Upper lobe of left lung (tissue), 6 donors: ENCODE data around the gene MYLK. TPM values are rescaled to one million over a fixed set of nuclear protein-coding genes. Genes with fewer than 3 reads are reported as not detected.

ENCODE experiments used
- ATAC-seq, 2 donors: fragments of 200-7000 bp; cut with Tn5 transposase; one replicate each; pipeline ENCODE4 v1.9.1; 2022; ENCODE audit warnings: mild to moderate bottlenecking in 2 of 2, moderate library complexity in 2 of 2; ENCODE audit not compliant: low FRiP score in 2 of 2
- DNase-seq, 2 donors: peaks; one replicate each; pipeline ENCODE4 v3.0.0-alpha.2; 2019 to 2020
- H3K27ac ChIP-seq, 4 donors: fragments of 200-600 bp; sonication (generic); one replicate each; pipeline ENCODE4 v1.5.1; 2016 to 2019
- H3K27me3 ChIP-seq, 4 donors: fragments of 200-600 bp; sonication (generic); one replicate each; pipeline ENCODE4 v1.5.1; 2017 to 2019
- H3K36me3 ChIP-seq, 4 donors: fragments of 200-600 bp; sonication (generic); one replicate each; pipeline ENCODE4 v1.5.1; 2016 to 2019
- H3K4me1 ChIP-seq, 4 donors: fragments of 200-600 bp; sonication (generic); one replicate each; pipeline ENCODE4 v1.5.1; 2018 to 2019
- H3K4me3 ChIP-seq, 4 donors: fragments of 200-600 bp; sonication (generic); one replicate each; pipeline ENCODE4 v1.5.1; 2017 to 2019; ENCODE audit warnings: mild to moderate bottlenecking in 2 of 4, moderate library complexity in 1 of 4
- H3K9me3 ChIP-seq, 4 donors: fragments of 200-600 bp; sonication (generic); one replicate each; pipeline ENCODE4 v1.5.1; 2018 to 2019
- EP300 ChIP-seq, 4 donors: sonication (generic); formaldehyde crosslinking; IDR thresholded peaks; one replicate each; pipeline ENCODE4 v1.5.1; 2017; ENCODE audit warnings: antibody characterized with exemption in 4 of 4, control low read depth in 2 of 4
- POLR2A ChIP-seq, 4 donors: fragments of 450-650 bp; IDR thresholded peaks; one replicate each; pipeline ENCODE4 v1.5.1; 2016 to 2017; ENCODE audit warnings: antibody characterized with exemption in 4 of 4, mild to moderate bottlenecking in 2 of 4
- POLR2AphosphoS5 ChIP-seq, 2 donors: sonication (generic); formaldehyde crosslinking; IDR thresholded peaks; one replicate each; pipeline ENCODE4 v1.5.1; 2017; ENCODE audit warnings: antibody characterized with exemption in 2 of 2
- WGBS, 2 donors: methylation state at CpG; one replicate each; pipeline ENCODE4 v1.1.5; 2017 to 2018; 5-methylcytosine and 5-hydroxymethylcytosine counted together
- total RNA-seq, 6 donors: library from RNA; depleted of rRNA in 4 of 6; stranded (reverse); fragments of >200 nt in 4 of 6; gene quantifications; one replicate each; pipeline versions ENCODE4 v1.1.0 to v1.2.1, GENCODE V29; 2016 to 2021
- TF ChIP-seq, protein P1 (sequence below), 6 experiments: fragments of 450-650 bp in 4 of 6; fragments of 200-600 bp in 2 of 6; sonication (generic) in 2 of 6; IDR thresholded peaks; one replicate each; pipeline ENCODE4 v1.5.1; 2016 to 2019; ENCODE audit warnings: antibody characterized with exemption in 6 of 6
- donor health status: DM: no; HTN: no; CAD: no; lungs with moderate emphysema.
- donor health status: DM: no; HTN: yes; CAD: no; lungs with severe emphysema.

The MYLK gene
- total RNA-seq, 6 donors from 2014 or later = 105 to 378 (median 160) TPM

DNA sequence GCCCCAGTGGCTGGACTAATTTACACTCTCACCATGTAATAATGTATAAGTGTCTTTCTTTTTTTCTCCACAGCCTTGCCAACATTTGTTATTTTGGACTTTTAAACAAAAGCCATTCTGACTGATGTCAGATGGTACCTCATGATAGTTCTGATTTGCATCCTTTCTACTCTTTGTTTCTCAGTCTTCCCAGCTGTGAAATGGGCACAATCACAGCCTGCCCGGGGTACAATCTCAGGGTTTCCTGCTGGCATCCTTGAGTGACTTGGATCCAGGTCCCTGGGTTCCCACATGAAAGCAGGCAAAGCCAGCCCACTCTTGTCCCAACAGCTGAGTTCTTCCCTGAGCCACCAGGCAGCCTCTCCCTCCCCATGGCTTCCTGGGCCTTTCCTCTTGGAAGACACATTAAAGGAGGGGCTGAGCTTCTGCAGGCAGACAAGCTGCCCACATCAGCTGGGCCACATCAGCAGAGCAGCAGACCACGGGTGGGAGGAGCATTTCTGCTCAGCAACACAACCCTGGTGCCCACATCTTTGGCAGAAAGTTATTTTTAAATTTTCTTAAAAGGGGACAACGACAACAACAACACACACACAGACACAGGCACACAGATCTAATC, 82.0 kb downstream of the MYLK start:
- no peak for DNase-seq
- Histone ChIP-seq H3K4me3 (no peak overlapping the region), H3K27me3 (no peaks in the 10 kb centered on the region), H3K4me1 (no peaks in the 10 kb centered on the region), H3K27ac (no peak overlapping the region), H3K9me3 (no peaks in the 10 kb centered on the region), H3K36me3 (no peaks in the 10 kb centered on the region)
- TF ChIP-seq POLR2AphosphoS5 (IDR thresholded peaks at IDR 0.05) (peak in 1 of 2 donors; percentile 12), POLR2A (IDR thresholded peaks at IDR 0.05) (no peak)
- 60 to 70% methylated on average over 3 of the region's 3 CpGs for WGBS, 2 donors
- no peak for ATAC-seq

DNA sequence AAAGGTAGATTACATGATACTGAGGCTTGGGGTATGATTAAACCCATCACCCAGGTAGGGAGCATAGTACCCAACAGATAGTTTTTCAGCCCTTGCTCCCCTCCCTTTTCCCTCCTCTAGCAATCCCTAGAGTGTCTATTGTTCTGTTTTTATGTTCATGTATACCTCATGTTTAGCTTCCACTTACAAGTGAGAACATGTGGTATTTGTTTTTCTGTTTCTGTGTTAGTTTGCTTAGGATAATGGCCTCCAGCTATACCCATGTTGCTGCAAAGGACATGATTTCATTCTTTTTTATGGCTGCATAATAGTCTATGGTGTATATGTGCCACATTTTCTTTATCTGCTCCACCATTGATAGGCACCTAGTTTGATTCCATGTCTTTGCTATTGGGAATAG, 82.7 kb downstream of the MYLK start:
- Histone ChIP-seq H3K36me3 (no peaks in the 10 kb centered on the region), H3K4me3 (no peak overlapping the region), H3K27ac (no peak overlapping the region), H3K9me3 (no peaks in the 10 kb centered on the region), H3K27me3 (no peaks in the 10 kb centered on the region), H3K4me1 (no peaks in the 10 kb centered on the region)
- DNase-seq = no peak
- no peak for TF ChIP-seq POLR2AphosphoS5 (IDR thresholded peaks at IDR 0.05)
- TF ChIP-seq, protein P1, sequence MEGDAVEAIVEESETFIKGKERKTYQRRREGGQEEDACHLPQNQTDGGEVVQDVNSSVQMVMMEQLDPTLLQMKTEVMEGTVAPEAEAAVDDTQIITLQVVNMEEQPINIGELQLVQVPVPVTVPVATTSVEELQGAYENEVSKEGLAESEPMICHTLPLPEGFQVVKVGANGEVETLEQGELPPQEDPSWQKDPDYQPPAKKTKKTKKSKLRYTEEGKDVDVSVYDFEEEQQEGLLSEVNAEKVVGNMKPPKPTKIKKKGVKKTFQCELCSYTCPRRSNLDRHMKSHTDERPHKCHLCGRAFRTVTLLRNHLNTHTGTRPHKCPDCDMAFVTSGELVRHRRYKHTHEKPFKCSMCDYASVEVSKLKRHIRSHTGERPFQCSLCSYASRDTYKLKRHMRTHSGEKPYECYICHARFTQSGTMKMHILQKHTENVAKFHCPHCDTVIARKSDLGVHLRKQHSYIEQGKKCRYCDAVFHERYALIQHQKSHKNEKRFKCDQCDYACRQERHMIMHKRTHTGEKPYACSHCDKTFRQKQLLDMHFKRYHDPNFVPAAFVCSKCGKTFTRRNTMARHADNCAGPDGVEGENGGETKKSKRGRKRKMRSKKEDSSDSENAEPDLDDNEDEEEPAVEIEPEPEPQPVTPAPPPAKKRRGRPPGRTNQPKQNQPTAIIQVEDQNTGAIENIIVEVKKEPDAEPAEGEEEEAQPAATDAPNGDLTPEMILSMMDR (IDR thresholded peaks at IDR 0.05) = no peak
- no peak for TF ChIP-seq POLR2A (IDR thresholded peaks at IDR 0.05)
- TF ChIP-seq EP300 (IDR thresholded peaks at IDR 0.05) = no peak
- ATAC-seq = no peak

DNA sequence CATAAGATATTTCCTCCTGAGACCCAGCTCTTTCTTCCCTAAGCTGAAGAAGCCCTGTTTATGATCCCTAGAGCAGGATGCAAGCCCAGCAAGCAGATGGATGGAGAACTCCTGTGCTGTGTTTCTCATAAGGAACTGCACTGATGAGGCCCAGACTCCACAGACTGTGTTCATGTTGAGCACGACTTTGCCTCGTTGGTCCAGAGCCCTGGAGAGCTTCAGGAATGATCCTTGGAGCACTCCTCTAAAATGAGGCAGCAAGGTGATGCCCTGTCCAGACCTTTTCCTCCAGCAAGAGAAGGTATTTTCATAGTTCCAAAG, 83.8 kb downstream of the MYLK start:
- Histone ChIP-seq H3K4me3 (peak overlapping the region in 2 of 4 donors; percentile 40), H3K4me1 (no peaks in the 10 kb centered on the region), H3K27ac (peak overlapping the region in 3 of 4 donors; percentile 57 to 86 (median 59)), H3K36me3 (no peaks in the 10 kb centered on the region), H3K27me3 (no peaks in the 10 kb centered on the region), H3K9me3 (no peaks in the 10 kb centered on the region)
- TF ChIP-seq POLR2AphosphoS5 (IDR thresholded peaks at IDR 0.05) = no peak
- TF ChIP-seq EP300 (IDR thresholded peaks at IDR 0.05) = no peak
- TF ChIP-seq, protein P1 (IDR thresholded peaks at IDR 0.05) = no peak
- no peak for TF ChIP-seq POLR2A (IDR thresholded peaks at IDR 0.05)
- no peak for ATAC-seq
- DNase-seq = no peak
- WGBS, 2 donors = 62 to 87% methylated on average over 2 of the region's 2 CpGs

DNA sequence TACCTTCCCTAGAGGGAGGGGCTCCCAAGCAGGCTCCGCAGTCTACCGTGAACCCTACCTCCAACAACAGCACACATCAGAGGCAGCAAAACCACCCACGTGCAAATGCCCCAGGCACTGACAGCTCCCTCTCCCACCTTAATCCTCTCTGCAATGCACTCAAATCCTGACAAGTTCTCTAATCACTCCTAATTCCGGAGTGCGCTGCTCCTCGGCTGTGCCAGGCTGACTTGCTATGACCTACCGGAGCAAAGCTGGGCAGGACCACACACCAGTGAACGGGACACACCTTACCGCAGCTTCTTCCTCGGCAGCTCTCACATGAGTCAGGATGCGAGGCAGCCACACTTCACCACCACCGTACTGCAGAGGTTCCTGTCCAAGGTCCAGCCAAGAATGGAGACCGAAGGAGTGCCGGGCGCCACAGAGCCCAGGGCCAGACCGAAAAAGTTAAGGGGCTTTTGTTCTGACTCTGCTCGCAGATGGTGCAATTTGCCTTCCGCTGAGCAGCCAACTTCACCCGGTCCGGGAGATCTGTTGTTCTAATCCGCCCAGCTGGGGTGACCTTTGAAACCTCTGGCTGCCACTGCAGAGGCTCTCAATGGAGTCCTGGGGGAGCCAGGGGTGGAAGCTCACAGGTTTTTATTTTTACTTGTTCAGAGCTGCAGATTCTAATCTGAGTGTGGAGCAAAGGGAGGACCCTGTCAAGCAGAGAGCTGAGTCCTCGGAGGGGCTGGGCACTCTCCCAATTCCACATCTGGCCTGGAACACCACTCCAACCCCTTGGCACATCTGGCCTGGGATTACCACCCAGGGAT, 84.4 kb downstream of the MYLK start:
- peak in 1 of 2 donors; percentile 28 for ATAC-seq
- no peak for TF ChIP-seq EP300 (IDR thresholded peaks at IDR 0.05)

DNA sequence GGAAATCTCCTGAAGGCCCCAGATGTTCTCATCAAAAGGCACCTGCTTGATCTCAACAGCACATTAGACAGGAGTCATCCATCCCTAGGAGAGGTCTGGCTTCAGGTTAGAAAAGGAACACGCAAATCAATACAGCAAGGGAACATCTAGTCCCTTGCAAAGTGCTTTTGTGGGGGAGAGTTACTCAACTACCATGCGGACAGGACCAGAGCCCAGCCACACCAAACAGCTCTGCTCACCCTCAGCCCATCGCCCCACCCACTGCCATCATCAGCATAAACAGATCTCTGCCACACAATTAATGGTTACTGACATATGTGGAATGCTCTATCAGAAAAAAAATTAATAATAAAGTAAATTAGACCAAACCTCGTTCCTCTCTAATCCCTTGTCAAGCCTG, 85.6 kb downstream of the MYLK start:
- H3K9me3 ChIP-seq = no peaks in the 10 kb centered on the region
- DNase-seq (no peak), ATAC-seq (peak in 1 of 2 donors; percentile 57)
- H3K27ac ChIP-seq = peak overlapping the region; percentile 57 to 72 (median 62)
- H3K4me1 ChIP-seq = no peaks in the 10 kb centered on the region
- H3K4me3 ChIP-seq = peak overlapping the region in 2 of 4 donors; percentile 40
- WGBS, 2 donors = 81 to 85% methylated on average over 4 of the region's 4 CpGs
- TF ChIP-seq POLR2AphosphoS5 (IDR thresholded peaks at IDR 0.05) (peak; percentile 16 to 65), POLR2A (IDR thresholded peaks at IDR 0.05) (no peak), EP300 (IDR thresholded peaks at IDR 0.05) (peak in 2 of 4 donors; percentile 45 to 47)
- TF ChIP-seq, protein P1 (IDR thresholded peaks at IDR 0.05) = no peak
- no peaks in the 10 kb centered on the region for H3K36me3 ChIP-seq
- H3K27me3 ChIP-seq = no peaks in the 10 kb centered on the region

More for the DNA sequence above, 84.4 kb downstream of the MYLK start:
- Histone ChIP-seq H3K27ac (peak overlapping the region; percentile 57 to 86 (median 62)), H3K36me3 (no peaks in the 10 kb centered on the region), H3K4me3 (peak overlapping the region in 3 of 4 donors; percentile 25 to 40 (median 40)), H3K27me3 (no peaks in the 10 kb centered on the region), H3K4me1 (no peaks in the 10 kb centered on the region), H3K9me3 (no peaks in the 10 kb centered on the region)
- WGBS, 2 donors = 65 to 75% methylated on average over 17 to 22 of the region's 22 CpGs
- peak in 1 of 2 donors; percentile 36 for DNase-seq
